ENCODE data around the gene ARF6.
"Not testable (repeated sequence)": the region's sequence is repeated elsewhere in the genome, so short reads cannot be mapped to it uniquely, and the experiment has no call there.

Gene ARF6

GRCh38 chr14:49892636-49893308 is at the start of gene ARF6:
ARF6 (plus strand) TSS chr14:49893082; CDS start chr14:49893737, 655 bp downstream.
- DNase-seq: peak; percentile 98

- DNase-seq: no peak
These were observed 43.6 kb upstream of the ARF6 start for GRCh38 chr14:49849213-49849847.

GRCh38 chr14:49851813-49852212 is 41.1 kb upstream of the ARF6 start:
- no peak for DNase-seq

- DNase-seq: peak; percentile 88
These were observed 40.4 kb upstream of the ARF6 start, which contains the start of gene NEMF for GRCh38 chr14:49852301-49853157. NEMF (minus strand) TSS chr14:49852788; CDS start chr14:49852753, 35 bp downstream.

- DNase-seq: no peak
These were observed 39.8 kb upstream of the ARF6 start for GRCh38 chr14:49853158-49853477.

- peak; percentile 74 for DNase-seq
These were observed 39.1 kb upstream of the ARF6 start for GRCh38 chr14:49853572-49854375.

- DNase-seq: no peak
These were observed 35.4 kb upstream of the ARF6 start for GRCh38 chr14:49857427-49858003.

- DNase-seq: no peak
These were observed 34.5 kb upstream of the ARF6 start for GRCh38 chr14:49858383-49858782.

- no peak for DNase-seq
These were observed 31.7 kb upstream of the ARF6 start for GRCh38 chr14:49860988-49861698.

GRCh38 chr14:49861699-49862088 is 31.2 kb upstream of the ARF6 start:
- DNase-seq: peak; percentile 75

- peak; percentile 89 for DNase-seq
These were observed 30.7 kb upstream of the ARF6 start for GRCh38 chr14:49862089-49862673.

- DNase-seq: no peak
These were observed 29.2 kb upstream of the ARF6 start for GRCh38 chr14:49863487-49864281.

- peak; percentile 92 for DNase-seq
These were observed 27.4 kb upstream of the ARF6 start for GRCh38 chr14:49865431-49865859.

- peak; percentile 99 for DNase-seq
These were observed 24.8 kb upstream of the ARF6 start for GRCh38 chr14:49867831-49868719.

GRCh38 chr14:49868720-49869114 is 24.2 kb upstream of the ARF6 start:
- no peak for DNase-seq

GRCh38 chr14:49870908-49871307 is 22.0 kb upstream of the ARF6 start:
- no peak for DNase-seq

- DNase-seq: not testable (repeated sequence)
These were observed 19.3 kb upstream of the ARF6 start for GRCh38 chr14:49873548-49873947.

GRCh38 chr14:49875640-49876198 is 17.2 kb upstream of the ARF6 start:
- DNase-seq: no peak

- no peak for DNase-seq
These were observed 16.2 kb upstream of the ARF6 start for GRCh38 chr14:49876563-49877127.

Measured in stimulated activated CD8-positive, alpha-beta memory T cell treated with anti-CD3 and anti-CD28 coated beads, Interleukin-4, amount 100 ng/mL, for 48 hours (primary cell).